Chondrocyte (in vitro differentiated cells): Measurements from ENCODE around the gene CHRNA4. TPM values are rescaled to one million over a fixed set of nuclear protein-coding genes. Genes with fewer than 3 reads are reported as not detected.
A peak's percentile ranks its signal among the peaks of the same experiment; 100 is the strongest.

Experiments
- DNase-seq: peaks from one replicate; pipeline ENCODE4 v3.0.0; 2021; ENCODE audit warnings: mixed read lengths, low spot score
- H3K27ac Mint-ChIP-seq: one replicate; pipeline ENCODE4 v1.8.0; 2021; ENCODE audit warnings: mild to moderate bottlenecking, moderate library complexity, mixed read lengths; ENCODE audit not compliant: unreplicated experiment
- H3K27me3 Mint-ChIP-seq: 2 replicates; pipeline ENCODE4 v1.8.0; 2021; ENCODE audit warnings: low read depth, mixed read lengths
- H3K36me3 Mint-ChIP-seq: 2 replicates; pipeline ENCODE4 v1.8.0; 2021; ENCODE audit warnings: low read depth, mixed read lengths
- H3K4me1 Mint-ChIP-seq: 2 replicates; pipeline ENCODE4 v1.8.0; 2021; ENCODE audit warnings: low read depth, mild to moderate bottlenecking, mixed read lengths
- H3K4me3 Mint-ChIP-seq: one replicate; pipeline ENCODE4 v1.8.0; 2021; ENCODE audit warnings: mild to moderate bottlenecking, moderate library complexity, mixed read lengths; ENCODE audit not compliant: unreplicated experiment
- H3K9me3 Mint-ChIP-seq: 2 replicates; pipeline ENCODE4 v1.8.0; 2021; ENCODE audit warnings: low read depth, mixed read lengths
- CTCF ChIP-seq: fragments of 200-600 bp; sonication (generic); IDR thresholded peaks from 2 replicates; pipeline ENCODE4 v1.5.0; 2021; ENCODE audit warnings: antibody characterized with exemption, mild to moderate bottlenecking, moderate library complexity
- total RNA-seq: library from RNA; stranded (reverse); gene quantifications from 3 replicates; pipeline ENCODE4 v1.2.1, GENCODE V29; 2021

Gene CHRNA4
- total RNA-seq, 1 donor from 2014 or later = not detected

DNA sequence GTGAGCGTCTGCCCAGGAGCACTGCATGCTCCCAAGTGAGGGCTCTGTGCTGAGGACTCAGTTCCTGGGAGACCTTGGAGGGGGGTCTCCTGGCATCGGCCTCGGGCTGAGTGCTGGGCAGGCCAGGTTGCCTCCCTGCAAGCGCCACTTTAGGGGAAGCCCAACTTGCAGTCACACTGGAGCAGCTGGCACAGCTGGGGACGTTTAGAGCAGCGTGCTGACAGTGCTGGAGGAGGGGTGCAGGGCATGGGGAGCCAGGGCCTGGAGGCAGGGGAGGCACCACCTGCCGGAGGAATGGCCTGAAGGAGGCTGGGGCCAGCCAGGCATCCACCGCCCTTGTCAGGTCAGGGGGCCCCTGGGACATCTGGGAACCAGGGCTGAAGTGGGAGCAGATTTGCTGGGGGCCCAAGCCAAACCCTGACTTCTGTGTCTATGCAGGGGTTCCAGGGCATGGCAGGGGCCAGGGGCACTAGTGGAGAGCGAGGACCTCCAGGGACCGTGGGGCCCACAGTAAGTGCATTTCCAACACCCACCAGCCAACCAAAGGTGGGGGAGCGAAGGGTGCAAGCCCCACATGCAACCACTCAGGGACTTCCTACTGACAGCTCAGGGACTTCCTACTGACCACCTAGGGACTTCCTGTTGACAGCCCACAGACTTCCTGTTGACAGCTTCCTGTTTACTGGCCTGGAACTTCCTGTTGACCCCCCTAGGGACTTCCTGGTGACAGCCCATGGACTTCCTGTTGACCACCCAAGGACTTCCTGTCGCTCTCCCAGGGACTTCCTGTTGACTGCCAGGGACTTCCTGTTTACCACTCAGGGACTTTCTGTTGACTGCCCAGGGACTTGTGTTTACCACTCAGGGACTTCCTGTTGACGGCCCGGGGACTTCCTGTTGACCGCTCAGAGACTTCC, 34.6 kb downstream of the CHRNA4 start:
- Mint-ChIP-seq H3K4me3 (no peak overlapping the region), H3K9me3 (peaks cover 2% of the 10 kb centered on the region)

GRCh38 chr20:63325554-63326313, 35.4 kb downstream of the CHRNA4 start:
- no peaks in the 10 kb centered on the region for H3K36me3 Mint-ChIP-seq
- TF ChIP-seq CTCF = no peak
- no peaks in the 10 kb centered on the region for H3K4me1 Mint-ChIP-seq
- H3K4me3 Mint-ChIP-seq = no peak overlapping the region
- H3K27me3 Mint-ChIP-seq = peaks cover 14% of the 10 kb centered on the region
- DNase-seq = peak; percentile 84
- H3K27ac Mint-ChIP-seq = no peak overlapping the region
- H3K9me3 Mint-ChIP-seq = no peaks in the 10 kb centered on the region

More for the DNA sequence above, 34.6 kb downstream of the CHRNA4 start:
- DNase-seq = no peak
- Mint-ChIP-seq H3K27ac (no peak overlapping the region), H3K36me3 (no peaks in the 10 kb centered on the region), H3K27me3 (peaks cover 14% of the 10 kb centered on the region), H3K4me1 (no peaks in the 10 kb centered on the region)
- TF ChIP-seq CTCF = no peak

DNA sequence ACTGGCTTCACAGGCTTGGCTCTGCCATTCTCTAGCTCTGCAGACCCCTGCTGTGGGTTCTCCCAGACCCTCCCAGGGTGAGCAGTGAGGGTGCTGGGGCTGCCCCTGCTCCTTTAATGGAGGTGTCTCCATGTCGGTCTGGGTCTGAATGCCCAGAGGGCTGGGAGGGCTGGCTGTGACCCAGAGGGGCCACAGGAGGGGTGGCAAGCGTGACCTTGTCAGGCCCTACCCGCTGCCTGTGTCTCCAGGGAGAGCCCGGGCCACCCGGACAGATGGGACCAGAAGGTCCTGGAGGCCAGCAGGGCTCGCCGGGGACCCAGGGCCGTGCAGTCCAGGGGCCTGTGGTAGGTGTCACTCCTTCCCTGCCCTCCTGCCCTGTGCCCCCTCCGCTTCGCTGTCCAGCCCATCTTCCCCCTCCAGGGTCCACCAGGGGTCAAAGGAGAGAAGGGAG, 36.1 kb downstream of the CHRNA4 start:
- TF ChIP-seq CTCF = no peak
- Mint-ChIP-seq H3K36me3 (no peaks in the 10 kb centered on the region), H3K27me3 (peaks cover 14% of the 10 kb centered on the region), H3K4me1 (no peaks in the 10 kb centered on the region), H3K9me3 (no peaks in the 10 kb centered on the region), H3K4me3 (no peak overlapping the region), H3K27ac (no peak overlapping the region)
- peak; percentile 89 for DNase-seq

DNA sequence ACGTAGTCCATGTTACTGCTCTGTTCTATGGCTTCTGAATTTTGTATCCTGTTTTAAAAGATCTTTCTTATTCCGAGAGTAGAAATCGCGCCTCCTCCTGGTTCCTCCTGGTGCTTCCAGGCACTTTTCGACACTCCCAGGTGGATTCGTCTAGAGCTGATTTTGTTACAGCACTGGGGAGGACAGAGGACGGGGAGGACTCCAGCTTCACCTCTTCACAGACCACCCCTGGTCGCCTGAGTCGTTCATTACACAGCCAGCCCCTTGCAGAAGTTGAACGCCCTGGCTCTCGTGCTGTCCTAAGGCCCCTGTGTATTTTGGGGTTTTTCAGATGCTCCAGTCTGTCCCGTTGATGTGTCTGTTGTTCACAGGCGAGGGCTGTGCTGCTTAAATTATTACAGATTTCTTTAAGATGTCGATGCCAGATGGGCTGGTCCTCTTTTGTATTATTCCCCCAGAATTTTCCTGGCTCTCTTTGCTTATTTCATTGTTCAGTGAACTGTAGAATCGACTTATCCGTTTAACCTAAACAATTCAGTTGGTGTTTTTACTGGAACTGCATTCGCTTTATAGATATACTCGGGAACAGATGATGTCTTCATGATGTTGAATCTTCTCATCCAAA, 37.7 kb downstream of the CHRNA4 start:
- Mint-ChIP-seq H3K36me3 (no peaks in the 10 kb centered on the region), H3K4me1 (no peaks in the 10 kb centered on the region), H3K27me3 (peaks cover 14% of the 10 kb centered on the region), H3K4me3 (no peak overlapping the region), H3K27ac (no peak overlapping the region), H3K9me3 (no peaks in the 10 kb centered on the region)
- no peak for DNase-seq
- no peak for TF ChIP-seq CTCF

- no peak for TF ChIP-seq CTCF
- Mint-ChIP-seq H3K4me1 (no peaks in the 10 kb centered on the region), H3K4me3 (no peak overlapping the region), H3K27ac (no peak overlapping the region), H3K9me3 (no peaks in the 10 kb centered on the region), H3K27me3 (peaks cover 14% of the 10 kb centered on the region), H3K36me3 (no peaks in the 10 kb centered on the region)
- no peak for DNase-seq
Observed at GRCh38 chr20:63322933-63323273, 38.2 kb downstream of the CHRNA4 start.
